ENCODE measurements around the gene CREBRF.
"Not testable (repeated sequence)": the region's sequence is repeated elsewhere in the genome, so short reads cannot be mapped to it uniquely, and the experiment has no call there.

CREBRF gene

GRCh38 chr5:173055983-173056782 lies at the start of gene CREBRF:
Gene CREBRF (plus strand): TSS chr5:173056352. CDS start chr5:173080776, 24,424 bp downstream.
- peak; percentile 97 for DNase-seq (ENCODE audit: low read depth)

GRCh38 chr5:173010021-173010420 lies 46.1 kb upstream of the CREBRF start:
- DNase-seq (ENCODE audit: low read depth) = peak; percentile 62

- DNase-seq (ENCODE audit: low read depth) = no peak
Observed at GRCh38 chr5:173010547-173011464, 45.3 kb upstream of the CREBRF start.

GRCh38 chr5:173011566-173011965 lies 44.6 kb upstream of the CREBRF start:
- peak; percentile 38 for DNase-seq (ENCODE audit: low read depth)

- peak; percentile 44 for DNase-seq (ENCODE audit: low read depth)
Observed at GRCh38 chr5:173012882-173013281, 43.3 kb upstream of the CREBRF start.

GRCh38 chr5:173014671-173015070 lies 41.5 kb upstream of the CREBRF start:
- no peak for DNase-seq (ENCODE audit: low read depth)

- no peak for DNase-seq (ENCODE audit: low read depth)
Observed at GRCh38 chr5:173015192-173015591, 41.0 kb upstream of the CREBRF start.

GRCh38 chr5:173015598-173016455 lies 40.3 kb upstream of the CREBRF start:
- no peak for DNase-seq (ENCODE audit: low read depth)

- DNase-seq (ENCODE audit: low read depth) = peak; percentile 64
Observed at GRCh38 chr5:173016598-173017046, 39.5 kb upstream of the CREBRF start.

- DNase-seq (ENCODE audit: low read depth) = not testable (repeated sequence)
Observed at GRCh38 chr5:173017087-173017486, 39.1 kb upstream of the CREBRF start.

- DNase-seq (ENCODE audit: low read depth) = no peak
Observed at GRCh38 chr5:173018358-173018757, 37.8 kb upstream of the CREBRF start.

GRCh38 chr5:173020154-173020581 lies 36.0 kb upstream of the CREBRF start:
- DNase-seq (ENCODE audit: low read depth) = no peak

GRCh38 chr5:173020643-173021042 lies 35.5 kb upstream of the CREBRF start:
- no peak for DNase-seq (ENCODE audit: low read depth)

GRCh38 chr5:173025651-173026050 lies 30.5 kb upstream of the CREBRF start:
- DNase-seq (ENCODE audit: low read depth) = no peak

- no peak for DNase-seq (ENCODE audit: low read depth)
Observed at GRCh38 chr5:173027905-173028304, 28.2 kb upstream of the CREBRF start.

GRCh38 chr5:173028811-173029327 lies 27.3 kb upstream of the CREBRF start:
- no peak for DNase-seq (ENCODE audit: low read depth)

GRCh38 chr5:173029499-173029921 lies 26.6 kb upstream of the CREBRF start:
- no peak for DNase-seq (ENCODE audit: low read depth)

- not testable (repeated sequence) for DNase-seq (ENCODE audit: low read depth)
Observed at GRCh38 chr5:173032096-173032495, 24.1 kb upstream of the CREBRF start.

GRCh38 chr5:173032730-173033129 lies 23.4 kb upstream of the CREBRF start:
- no peak for DNase-seq (ENCODE audit: low read depth)

- no peak for DNase-seq (ENCODE audit: low read depth)
Observed at GRCh38 chr5:173033923-173034322, 22.2 kb upstream of the CREBRF start.

GRCh38 chr5:173035904-173036707 lies 20.0 kb upstream of the CREBRF start:
- DNase-seq (ENCODE audit: low read depth) = no peak
